ENCODE results near the gene PIGS.
A peak's percentile ranks its signal among the peaks of the same experiment; 100 is the strongest.
"Not testable (repeated sequence)": the region's sequence is repeated elsewhere in the genome, so short reads cannot be mapped to it uniquely, and the experiment has no call there.

Gene PIGS

DNA sequence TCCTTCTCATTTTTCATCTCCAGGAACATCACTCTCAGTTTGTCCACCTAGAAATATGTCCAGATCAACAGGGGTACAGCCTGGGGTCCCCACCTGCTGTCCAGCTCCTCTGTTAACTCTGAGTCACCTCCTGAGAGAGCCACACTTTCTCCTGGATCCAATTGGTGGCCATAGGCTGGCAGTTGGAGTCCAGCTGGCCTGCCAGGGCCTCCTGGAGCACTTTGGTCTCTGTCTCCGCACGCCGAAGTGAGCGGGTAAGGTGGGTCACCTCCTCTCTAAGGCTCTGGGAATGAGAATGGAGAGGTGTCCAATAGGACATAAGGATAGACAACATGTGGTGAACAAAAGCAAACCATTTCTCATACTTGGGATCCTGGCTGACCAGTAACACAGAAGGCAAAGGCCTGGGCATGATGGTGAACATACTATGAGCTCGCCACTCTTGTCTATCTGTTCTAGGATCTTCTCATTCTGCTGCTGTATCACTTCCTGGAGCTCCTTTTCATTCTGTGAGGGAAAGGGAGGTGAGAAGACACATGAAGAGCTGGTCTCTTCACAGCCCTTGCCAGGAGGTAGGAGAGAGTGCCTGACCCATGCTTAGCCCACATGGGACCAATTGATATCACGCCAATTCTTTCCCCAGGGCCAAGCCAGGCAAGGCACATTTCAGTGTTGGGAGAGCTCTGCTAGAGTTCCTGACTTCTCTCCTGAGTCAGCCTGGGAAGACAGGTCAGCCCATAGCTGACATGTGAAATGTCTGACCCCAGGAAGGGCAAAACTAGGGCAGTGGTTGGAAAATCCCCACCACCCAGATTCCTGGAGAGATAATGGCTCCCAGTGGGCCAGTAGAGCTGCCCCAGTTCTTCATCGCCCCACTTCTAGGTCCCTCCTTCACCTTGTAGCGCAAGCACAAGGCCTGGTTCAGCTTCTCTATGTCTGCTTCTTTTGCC, 7.2 kb upstream of the PIGS start:
- Histone ChIP-seq H3K36me3 (ENCODE audit: insufficient read depth, low read length) (peaks cover 61% of the 10 kb centered on the region), H3K9ac (ENCODE audit: low read depth, low read length) (no peak overlapping the region), H3K27me3 (ENCODE audit: control insufficient read depth, insufficient read depth, low read length) (no peaks in the 10 kb centered on the region), H3K4me3 (ENCODE audit: low read length) (no peak overlapping the region), H3K9me3 (replicated peaks; ENCODE audit: low read length) (no peaks in the 10 kb centered on the region), H3K4me2 (ENCODE audit: low read length) (no peak overlapping the region), H3K4me1 (ENCODE audit: control insufficient read depth, insufficient read depth, low read length) (peaks cover 7% of the 10 kb centered on the region)

DNA sequence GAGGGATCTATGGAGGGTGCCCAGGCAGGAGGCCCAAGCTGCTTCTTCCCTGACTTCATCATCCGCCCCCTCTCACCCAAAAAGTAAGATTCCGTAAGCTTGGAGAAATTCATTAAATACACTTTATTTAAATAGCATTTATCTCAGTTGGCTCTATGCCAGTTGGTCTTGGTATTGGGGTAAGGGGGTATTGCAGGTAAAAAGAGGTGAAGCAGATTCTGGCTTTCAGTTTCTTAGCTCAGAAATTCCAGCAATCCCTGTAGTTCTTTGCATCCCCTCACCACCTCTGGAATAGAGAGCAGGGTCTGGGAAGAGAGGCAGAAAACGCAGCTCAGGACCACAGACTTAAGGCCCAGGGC, 6.1 kb upstream of the PIGS start:
- H3K36me3 ChIP-seq (ENCODE audit: insufficient read depth, low read length), result peaks cover 50% of the 10 kb centered on the region
- H3K4me3 ChIP-seq (ENCODE audit: low read length), result no peak overlapping the region
- H3K9me3 ChIP-seq (replicated peaks; ENCODE audit: low read length), result no peaks in the 10 kb centered on the region
- no peak overlapping the region for H3K4me2 ChIP-seq (ENCODE audit: low read length)
- H3K9ac ChIP-seq (ENCODE audit: low read depth, low read length), result no peak overlapping the region
- no peaks in the 10 kb centered on the region for H3K27me3 ChIP-seq (ENCODE audit: control insufficient read depth, insufficient read depth, low read length)
- peaks cover 17% of the 10 kb centered on the region for H3K4me1 ChIP-seq (ENCODE audit: control insufficient read depth, insufficient read depth, low read length)

DNA sequence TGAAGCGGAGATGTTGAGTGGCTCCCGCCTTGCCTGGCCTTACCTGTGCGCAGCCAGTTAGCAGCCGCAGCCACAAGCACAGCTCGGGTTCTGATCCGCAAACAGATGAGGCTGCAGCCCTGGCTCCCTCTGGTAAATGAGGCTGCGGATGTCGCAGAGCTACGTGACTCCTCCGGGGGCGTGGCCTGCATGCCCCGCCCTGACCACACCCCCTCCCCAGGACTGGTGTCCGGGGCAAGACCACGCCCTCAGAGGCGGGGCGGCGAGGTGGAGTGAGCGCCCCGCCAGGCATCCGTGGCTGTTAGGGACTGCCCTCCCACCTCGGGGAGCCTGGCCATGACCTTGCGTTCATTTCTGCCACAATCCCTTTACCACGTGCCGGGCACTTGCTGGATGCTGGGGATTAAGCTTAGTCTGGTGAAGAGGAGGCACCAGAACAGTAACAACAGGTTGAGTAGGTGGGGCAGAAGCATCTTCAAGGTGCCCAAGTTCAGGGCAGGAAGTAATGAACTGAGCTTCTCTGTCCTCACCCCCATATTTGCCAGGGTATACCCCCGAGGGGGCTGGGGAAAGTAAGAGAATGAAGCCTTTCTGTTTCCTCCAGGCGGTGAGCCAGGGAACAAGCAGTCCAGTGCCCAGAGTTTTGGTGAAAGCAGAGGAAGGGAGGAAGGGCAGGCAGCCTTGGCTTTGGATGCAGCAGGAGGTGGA, 5.6 kb upstream of the PIGS start, which contains the start of gene ALDOC:
ALDOC (minus strand) TSS at position 138 of the 708 bp plus-strand sequence. CDS start 1,363 bp downstream, outside the sequence.
- H3K27me3 ChIP-seq (ENCODE audit: control insufficient read depth, insufficient read depth, low read length), result no peaks in the 10 kb centered on the region
- H3K4me1 ChIP-seq (ENCODE audit: control insufficient read depth, insufficient read depth, low read length), result peaks cover 23% of the 10 kb centered on the region
- H3K4me2 ChIP-seq (ENCODE audit: low read length), result peak within 1 kb of the TSS; percentile 72
- H3K9ac ChIP-seq (ENCODE audit: low read depth, low read length), result no peak within 1 kb of the TSS
- H3K4me3 ChIP-seq (ENCODE audit: low read length), result peak within 1 kb of the TSS; percentile 49
- no peaks in the 10 kb centered on the region for H3K9me3 ChIP-seq (replicated peaks; ENCODE audit: low read length)
- peaks cover 46% of the 10 kb centered on the region for H3K36me3 ChIP-seq (ENCODE audit: insufficient read depth, low read length)

DNA sequence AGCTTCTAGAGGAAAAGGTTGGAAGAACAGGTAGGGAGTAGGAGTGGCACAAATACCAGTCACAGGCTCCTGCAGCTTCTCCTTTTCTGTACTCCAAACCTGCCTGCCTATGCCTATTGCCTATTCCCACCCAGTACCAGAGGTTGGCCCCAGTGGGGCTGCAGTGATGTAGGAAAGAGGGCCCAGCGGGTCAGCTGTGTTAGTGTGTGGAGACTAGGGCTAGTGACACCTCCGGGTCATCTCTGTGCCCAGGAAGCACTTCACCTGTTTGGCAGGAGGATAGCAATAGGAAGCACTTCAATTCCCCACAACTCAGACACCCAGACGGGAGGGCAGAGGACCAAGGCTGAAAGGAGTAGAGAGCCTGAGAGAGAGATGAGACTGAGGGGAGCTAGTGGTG, 4.7 kb upstream of the PIGS start:
- not testable (repeated sequence) for H3K9me3 ChIP-seq (replicated peaks; ENCODE audit: low read length); H3K4me2 ChIP-seq (ENCODE audit: low read length); H3K27me3 ChIP-seq (ENCODE audit: control insufficient read depth, insufficient read depth, low read length); H3K9ac ChIP-seq (ENCODE audit: low read depth, low read length); H3K4me3 ChIP-seq (ENCODE audit: low read length)
- Histone ChIP-seq H3K36me3 (ENCODE audit: insufficient read depth, low read length) (peaks cover 42% of the 10 kb centered on the region), H3K4me1 (ENCODE audit: control insufficient read depth, insufficient read depth, low read length) (peaks cover 25% of the 10 kb centered on the region)

DNA sequence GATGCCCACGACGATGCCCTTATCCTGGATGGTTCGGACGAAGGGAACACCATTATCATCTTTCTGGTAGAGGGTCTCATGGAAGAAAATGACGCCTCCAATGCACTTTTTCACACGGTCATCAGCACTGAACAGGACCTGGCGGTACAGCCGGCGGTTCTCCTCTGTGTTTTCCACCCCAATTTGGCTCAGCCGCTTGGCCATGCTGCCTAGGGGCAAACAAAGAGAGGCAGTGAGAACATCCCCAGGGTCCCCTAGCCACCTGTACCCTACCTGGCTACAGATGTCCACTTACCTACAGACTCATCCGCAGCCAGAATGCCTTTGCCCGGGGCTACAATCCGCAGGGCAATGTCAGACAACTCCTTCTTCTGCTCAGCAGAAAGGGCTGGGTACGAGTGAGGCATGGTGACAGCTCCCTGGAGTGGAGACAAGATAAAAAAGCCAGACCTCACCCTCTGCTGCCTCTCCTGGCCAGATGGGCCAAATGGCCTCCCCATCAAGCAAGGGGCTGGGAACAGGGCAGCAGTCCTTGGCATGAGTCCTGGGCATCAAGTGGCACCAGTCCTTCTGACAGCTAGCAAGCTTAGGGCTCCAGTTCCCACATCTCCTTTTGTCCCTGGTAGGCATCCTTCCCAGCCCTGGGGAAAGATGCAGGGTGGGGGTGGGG, 3.9 kb upstream of the PIGS start:
- peaks cover 39% of the 10 kb centered on the region for H3K36me3 ChIP-seq (ENCODE audit: insufficient read depth, low read length)
- peaks cover 28% of the 10 kb centered on the region for H3K4me1 ChIP-seq (ENCODE audit: control insufficient read depth, insufficient read depth, low read length)
- H3K9ac ChIP-seq (ENCODE audit: low read depth, low read length), result no peak overlapping the region
- no peak overlapping the region for H3K4me2 ChIP-seq (ENCODE audit: low read length)
- H3K4me3 ChIP-seq (ENCODE audit: low read length), result no peak overlapping the region
- no peaks in the 10 kb centered on the region for H3K9me3 ChIP-seq (replicated peaks; ENCODE audit: low read length)
- no peaks in the 10 kb centered on the region for H3K27me3 ChIP-seq (ENCODE audit: control insufficient read depth, insufficient read depth, low read length)

DNA sequence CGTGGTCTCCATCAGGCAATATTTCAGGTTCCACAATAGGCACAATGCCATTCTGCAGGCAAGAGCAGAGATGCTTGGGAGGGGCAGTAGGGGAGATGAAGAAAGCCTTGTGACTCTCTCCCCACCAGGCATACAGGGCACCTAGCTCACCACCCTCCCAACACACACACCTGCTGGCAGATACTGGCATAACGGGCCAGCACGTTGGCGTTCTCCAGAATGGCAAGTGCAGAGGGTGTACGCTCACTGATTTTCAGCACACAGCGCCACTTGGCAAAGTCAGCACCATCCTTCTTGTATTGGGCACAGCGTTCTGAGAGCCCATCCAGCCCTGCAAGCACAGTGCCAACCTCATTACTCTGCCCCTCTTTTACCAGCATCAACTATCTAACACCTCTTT, 3.2 kb upstream of the PIGS start:
- Histone ChIP-seq H3K4me2 (ENCODE audit: low read length) (no peak overlapping the region), H3K4me1 (ENCODE audit: control insufficient read depth, insufficient read depth, low read length) (peaks cover 30% of the 10 kb centered on the region), H3K27me3 (ENCODE audit: control insufficient read depth, insufficient read depth, low read length) (no peaks in the 10 kb centered on the region), H3K9me3 (replicated peaks; ENCODE audit: low read length) (no peaks in the 10 kb centered on the region), H3K9ac (ENCODE audit: low read depth, low read length) (no peak overlapping the region), H3K4me3 (ENCODE audit: low read length) (no peak overlapping the region), H3K36me3 (ENCODE audit: insufficient read depth, low read length) (peaks cover 34% of the 10 kb centered on the region)

DNA sequence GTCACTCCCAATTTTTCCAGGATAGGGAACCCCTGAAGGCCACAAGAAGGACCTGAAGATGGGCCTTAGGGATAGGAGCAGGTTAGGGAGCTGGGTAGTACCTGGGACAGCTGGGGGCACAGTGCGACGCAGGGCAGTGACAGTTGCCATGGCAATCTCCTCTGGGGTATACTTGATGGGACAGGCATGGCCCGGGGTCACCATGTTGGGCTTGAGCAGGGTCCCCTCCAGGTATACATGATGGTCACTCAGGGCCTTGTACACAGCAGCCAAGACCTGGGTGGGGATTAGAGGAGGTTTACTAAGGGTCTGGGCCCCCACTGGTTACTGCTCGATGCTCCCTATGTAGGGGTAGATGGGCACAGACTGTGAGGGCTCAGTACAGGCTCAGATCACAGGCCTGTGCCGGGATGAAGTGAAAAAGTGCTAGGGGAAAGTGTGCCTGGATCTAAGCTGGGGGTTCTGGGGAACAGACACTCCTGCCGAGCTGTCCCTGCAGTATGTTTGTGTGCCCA, 2.7 kb upstream of the PIGS start:
- Histone ChIP-seq H3K9ac (ENCODE audit: low read depth, low read length) (no peak overlapping the region), H3K4me1 (ENCODE audit: control insufficient read depth, insufficient read depth, low read length) (peaks cover 30% of the 10 kb centered on the region), H3K4me3 (ENCODE audit: low read length) (no peak overlapping the region), H3K9me3 (replicated peaks; ENCODE audit: low read length) (no peaks in the 10 kb centered on the region), H3K36me3 (ENCODE audit: insufficient read depth, low read length) (peaks cover 29% of the 10 kb centered on the region), H3K4me2 (ENCODE audit: low read length) (no peak overlapping the region), H3K27me3 (ENCODE audit: control insufficient read depth, insufficient read depth, low read length) (no peaks in the 10 kb centered on the region)

DNA sequence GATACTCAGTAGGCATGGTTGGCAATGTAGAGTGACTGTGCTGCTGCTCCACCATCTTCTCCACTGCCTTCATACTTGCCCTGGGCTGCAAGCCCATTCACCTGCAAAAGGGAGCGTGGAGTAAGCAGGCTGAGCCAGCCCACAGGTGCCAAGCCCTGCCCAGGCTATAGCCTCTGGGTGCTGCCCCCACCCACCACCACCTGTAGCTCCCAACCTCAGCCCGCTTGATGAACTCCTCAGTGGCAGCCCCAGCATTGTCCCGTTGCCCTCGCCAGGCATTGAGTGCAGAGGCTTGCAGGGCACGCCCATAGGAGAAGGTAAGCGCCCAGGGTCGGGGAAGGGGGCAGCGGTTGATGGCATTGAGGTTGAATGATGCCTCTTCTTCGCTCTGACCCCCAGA, 2.2 kb upstream of the PIGS start:
- Histone ChIP-seq H3K36me3 (ENCODE audit: insufficient read depth, low read length) (peaks cover 24% of the 10 kb centered on the region), H3K9me3 (replicated peaks; ENCODE audit: low read length) (no peaks in the 10 kb centered on the region), H3K4me3 (ENCODE audit: low read length) (no peak overlapping the region), H3K27me3 (ENCODE audit: control insufficient read depth, insufficient read depth, low read length) (no peaks in the 10 kb centered on the region), H3K4me1 (ENCODE audit: control insufficient read depth, insufficient read depth, low read length) (peaks cover 30% of the 10 kb centered on the region), H3K9ac (ENCODE audit: low read depth, low read length) (no peak overlapping the region), H3K4me2 (ENCODE audit: low read length) (no peak overlapping the region)

DNA sequence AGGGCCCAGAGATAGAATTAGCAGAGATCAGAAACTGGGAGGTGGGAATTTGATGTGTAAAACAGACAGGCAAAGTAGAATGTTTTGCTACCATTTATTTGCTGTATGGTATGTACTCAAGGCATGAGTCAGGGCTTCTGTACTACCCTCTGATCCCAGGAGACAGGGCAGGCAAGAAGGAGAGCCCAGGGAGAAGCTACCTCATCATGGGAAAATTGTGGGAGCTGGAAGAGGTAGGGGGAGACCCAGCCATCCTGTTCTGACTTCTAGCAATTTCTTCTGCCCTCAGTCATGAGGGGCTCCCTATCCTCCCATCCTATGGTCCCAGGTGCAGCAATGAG, 1.7 kb upstream of the PIGS start:
- H3K9ac ChIP-seq (ENCODE audit: low read depth, low read length), result no peak overlapping the region
- no peaks in the 10 kb centered on the region for H3K27me3 ChIP-seq (ENCODE audit: control insufficient read depth, insufficient read depth, low read length)
- no peaks in the 10 kb centered on the region for H3K9me3 ChIP-seq (replicated peaks; ENCODE audit: low read length)
- H3K36me3 ChIP-seq (ENCODE audit: insufficient read depth, low read length), result peaks cover 19% of the 10 kb centered on the region
- H3K4me3 ChIP-seq (ENCODE audit: low read length), result no peak overlapping the region
- H3K4me2 ChIP-seq (ENCODE audit: low read length), result peak overlapping the region; percentile 19
- H3K4me1 ChIP-seq (ENCODE audit: control insufficient read depth, insufficient read depth, low read length), result peaks cover 30% of the 10 kb centered on the region

DNA sequence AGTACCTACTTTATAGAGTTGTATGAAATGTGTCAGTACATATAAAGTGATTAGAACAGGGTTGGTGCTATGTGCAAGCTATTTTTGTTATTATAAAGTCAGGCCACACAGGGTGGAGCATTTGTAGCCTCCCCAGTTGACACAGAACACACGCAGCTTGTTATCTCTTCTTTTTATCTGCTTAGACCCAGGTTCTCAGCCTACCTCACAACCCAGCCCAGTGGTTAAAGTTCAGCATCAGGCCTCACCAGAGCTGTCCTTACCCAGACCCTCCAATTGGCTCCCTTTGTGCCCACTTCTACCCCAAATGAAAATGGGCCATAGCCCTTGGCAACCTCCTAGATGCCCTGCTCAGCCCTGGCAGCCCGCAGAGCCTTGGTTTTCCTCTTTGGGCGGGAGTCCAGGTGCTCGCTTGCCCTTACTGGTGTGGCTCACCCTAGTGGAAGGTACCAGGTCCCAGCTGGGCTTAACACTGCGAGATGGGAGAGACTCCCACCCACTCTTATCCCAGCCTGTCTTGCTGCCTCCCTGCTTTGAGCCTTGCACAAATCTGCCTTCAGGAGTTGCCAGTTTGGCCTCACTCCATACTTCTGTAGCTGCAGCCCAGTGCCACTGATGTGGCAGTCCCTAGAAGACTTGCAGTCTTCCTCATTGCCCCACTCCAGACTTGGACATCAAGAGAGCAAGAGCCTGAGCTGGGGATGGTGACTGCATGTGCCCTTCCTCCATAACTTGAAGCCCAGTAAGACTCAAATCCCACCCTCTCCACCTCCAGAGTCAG, 1.1 kb upstream of the PIGS start:
- peaks cover 14% of the 10 kb centered on the region for H3K36me3 ChIP-seq (ENCODE audit: insufficient read depth, low read length)
- no peaks in the 10 kb centered on the region for H3K9me3 ChIP-seq (replicated peaks; ENCODE audit: low read length)
- peak overlapping the region; percentile 93 for H3K4me3 ChIP-seq (ENCODE audit: low read length)
- no peak overlapping the region for H3K9ac ChIP-seq (ENCODE audit: low read depth, low read length)
- H3K4me1 ChIP-seq (ENCODE audit: control insufficient read depth, insufficient read depth, low read length), result peaks cover 30% of the 10 kb centered on the region
- peak overlapping the region; percentile 90 for H3K4me2 ChIP-seq (ENCODE audit: low read length)
- no peaks in the 10 kb centered on the region for H3K27me3 ChIP-seq (ENCODE audit: control insufficient read depth, insufficient read depth, low read length)

Measured in skeletal muscle satellite cell (primary cell).